Erythroblast (primary cell): Measurements from ENCODE around the gene TDP1.

Experiments
- GATA1 ChIP-seq: IDR thresholded peaks from 2 replicates; pipeline ENCODE4 v1.6.1; 2011; ENCODE audit warnings: low read depth, mild to moderate bottlenecking, control low read depth, low read length, moderate library complexity
- POLR2A ChIP-seq: IDR thresholded peaks from 2 replicates; pipeline ENCODE4 v1.6.1; 2011; ENCODE audit warnings: mild to moderate bottlenecking, low read length

DNA sequence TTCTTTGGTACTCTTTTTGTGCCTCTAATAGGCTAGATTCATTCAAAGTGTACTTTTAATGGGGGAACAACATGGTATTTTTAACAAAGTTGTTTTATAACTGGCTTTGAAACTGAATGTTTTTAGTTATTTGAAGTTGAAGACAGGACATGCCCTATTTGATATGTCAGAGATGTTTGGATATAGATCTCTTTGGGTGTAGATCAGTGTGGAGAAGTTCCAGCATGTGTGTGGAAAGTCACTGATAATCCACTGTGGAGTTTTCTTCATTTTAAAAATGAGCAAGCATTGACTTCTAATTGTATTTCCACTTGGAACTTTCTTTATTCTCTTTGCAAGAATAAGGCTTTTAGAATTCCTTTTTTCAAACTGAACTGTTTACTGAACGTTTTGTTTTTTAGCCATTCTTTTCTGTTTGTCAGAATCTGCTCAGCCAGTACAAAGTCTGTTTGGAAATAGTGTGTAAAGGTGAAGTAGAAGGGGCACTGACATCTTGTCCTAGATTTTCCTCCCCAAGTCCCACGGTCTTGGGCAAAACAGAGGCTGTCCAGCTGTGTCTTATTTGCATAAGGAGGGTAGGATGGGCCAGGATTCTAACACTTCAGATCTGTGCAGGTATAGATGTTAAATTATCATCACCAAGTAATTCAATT lies 35.0 kb downstream of the TDP1 start:
- TF ChIP-seq POLR2A (no peak), GATA1 (no peak)
